HL-60 (cell line): ENCODE results near the gene ZBP1.

Experiments
- DNase-seq, 2 experiments: peaks; one replicate each; pipeline ENCODE4 v3.0.0-alpha.2; 2010 to 2020; ENCODE audit warnings: low read depth in 1 of 2, low spot score in 1 of 2
- H3K27ac ChIP-seq: fragments of 250-450 bp; sonication (Bioruptor Pico); replicated peaks from 2 replicates; pipeline ENCODE4 v1.5.1; 2020; ENCODE audit warnings: mild to moderate bottlenecking, moderate library complexity
- H3K27me3 ChIP-seq: fragments of 250-450 bp; sonication (Bioruptor Pico); 2 replicates; pipeline ENCODE4 v1.5.1; 2021; ENCODE audit warnings: mild to moderate bottlenecking, moderate library complexity; ENCODE audit not compliant: insufficient read depth, poor library complexity, severe bottlenecking
- H3K4me3 ChIP-seq: replicated peaks from 2 replicates; pipeline ENCODE4 v1.5.1; 2011; ENCODE audit warnings: mild to moderate bottlenecking, control low read depth, low read length; ENCODE audit not compliant: insufficient read depth
- CTCF ChIP-seq: IDR thresholded peaks from one replicate; pipeline ENCODE4 v1.5.1; 2011; ENCODE audit warnings: low read length, control low read depth, inconsistent platforms; ENCODE audit not compliant: insufficient read depth
- GABPA ChIP-seq: IDR thresholded peaks from 2 replicates; pipeline ENCODE4 v1.6.1; 2012; ENCODE audit warnings: low read depth
- POLR2AphosphoS5 ChIP-seq: IDR thresholded peaks from 2 replicates; pipeline ENCODE4 v1.6.1; 2012; ENCODE audit warnings: low read depth
- REST ChIP-seq: IDR thresholded peaks from 2 replicates; pipeline ENCODE4 v1.6.1; 2012; ENCODE audit warnings: low read depth; ENCODE audit not compliant: insufficient replicate concordance
- SPI1 ChIP-seq: IDR thresholded peaks from 2 replicates; pipeline ENCODE4 v1.6.1; 2012; ENCODE audit warnings: low read depth, mild to moderate bottlenecking, borderline replicate concordance

Gene ZBP1

GRCh38 chr20:57650756-57651483 lies 30.7 kb upstream of the ZBP1 start:
- no peak for DNase-seq
- peaks cover 8% of the 10 kb centered on the region for H3K27me3 ChIP-seq
- H3K4me3 ChIP-seq, result no peak overlapping the region
- TF ChIP-seq REST, result no peak
- TF ChIP-seq CTCF, result no peak
- no peak for TF ChIP-seq SPI1
- TF ChIP-seq GABPA, result no peak
- no peak for TF ChIP-seq POLR2AphosphoS5
- H3K27ac ChIP-seq, result no peak overlapping the region

- DNase-seq, result no peak
- H3K27ac ChIP-seq, result no peak overlapping the region
- TF ChIP-seq SPI1 (no peak), POLR2AphosphoS5 (no peak), CTCF (no peak), GABPA (no peak), REST (no peak)
- H3K27me3 ChIP-seq, result peaks cover 8% of the 10 kb centered on the region
- H3K4me3 ChIP-seq, result no peak overlapping the region
Observed at GRCh38 chr20:57650266-57650665, 30.0 kb upstream of the ZBP1 start.

GRCh38 chr20:57649617-57650015 lies 29.4 kb upstream of the ZBP1 start:
- no peak overlapping the region for H3K4me3 ChIP-seq
- peaks cover 8% of the 10 kb centered on the region for H3K27me3 ChIP-seq
- H3K27ac ChIP-seq, result no peak overlapping the region
- TF ChIP-seq CTCF (no peak), GABPA (no peak), SPI1 (no peak)
- DNase-seq, result no peak
